ENCODE results near the gene PRR5L.

Gene PRR5L

DNA sequence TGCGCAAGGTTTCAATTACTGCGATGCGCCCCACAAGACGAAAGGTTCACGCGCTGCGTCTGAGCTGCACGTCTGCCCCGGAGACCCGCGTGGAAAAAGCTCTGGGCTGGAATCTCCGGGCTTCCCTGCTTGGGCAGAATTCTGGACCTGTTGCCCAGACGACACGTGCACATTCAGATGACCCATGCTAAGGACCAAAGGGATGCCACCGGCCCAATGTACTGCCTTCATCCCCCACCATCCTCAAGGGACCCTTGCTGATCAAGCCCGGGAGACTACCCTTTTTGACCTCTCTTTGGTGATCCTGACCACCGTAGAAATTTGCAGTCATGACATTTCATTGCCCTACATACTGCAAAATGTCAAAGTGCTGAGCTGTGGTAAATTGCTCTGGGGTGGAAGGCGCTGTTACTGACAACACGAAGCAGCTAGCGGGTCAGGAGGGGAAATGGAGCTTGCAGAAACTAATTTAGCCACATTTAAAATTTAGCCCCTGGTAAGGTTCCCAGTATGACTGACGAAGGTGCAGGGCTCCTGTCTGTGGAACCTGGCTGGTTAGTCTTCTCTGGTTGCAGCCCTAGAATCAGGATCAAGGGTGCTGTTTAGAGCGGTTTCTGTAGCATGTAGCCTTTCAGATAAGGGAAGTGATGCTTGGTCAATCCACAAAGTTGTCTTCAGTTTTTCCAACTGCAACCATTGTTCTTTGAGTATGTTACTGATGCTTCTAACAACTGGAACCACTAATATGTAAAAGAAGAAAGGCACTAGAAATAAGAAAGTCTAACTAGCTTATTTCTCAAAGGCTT lies 81.9 kb downstream of the PRR5L start:
- peak overlapping the region; percentile 51 for H3K18ac ChIP-seq (ENCODE audit: low read length)
- H3K4ac ChIP-seq (ENCODE audit: low read depth, low read length), result peak overlapping the region; percentile 9
- H2BK5ac ChIP-seq (ENCODE audit: low read depth, low read length, poor library complexity), result no peak overlapping the region
- no peak overlapping the region for H2BK120ac ChIP-seq (ENCODE audit: insufficient read depth, low read length, poor library complexity)
- no peak overlapping the region for H2AFZ ChIP-seq (ENCODE audit: insufficient read depth, low read length, poor library complexity)
- peaks cover 10% of the 10 kb centered on the region for H3K79me1 ChIP-seq (ENCODE audit: low read length)
- DNase-seq, result no peak
- H3K79me2 ChIP-seq (ENCODE audit: control insufficient read depth, insufficient read depth, low read length, poor library complexity), result peaks cover 8% of the 10 kb centered on the region
- H4K12ac ChIP-seq (ENCODE audit: low read depth, low read length), result no peak overlapping the region
- H2BK12ac ChIP-seq (ENCODE audit: low read length), result no peak overlapping the region
- no peak overlapping the region for H4K8ac ChIP-seq (ENCODE audit: low read depth, low read length)
- H2AK5ac ChIP-seq (ENCODE audit: low read length), result no peak overlapping the region
- H3K9ac ChIP-seq (ENCODE audit: low read length), result peak overlapping the region; percentile 57
- peaks cover 5 to 6% of the 10 kb centered on the region in 2 experiments for H3K4me1 ChIP-seq (ENCODE audit: control insufficient read depth in 1 of 2, insufficient read depth in 2 of 2, low read length in 2 of 2)
- H3K36me3 ChIP-seq (ENCODE audit: control insufficient read depth in 1 of 2, insufficient read depth in 2 of 2, low read length in 2 of 2), result peaks cover 4 to 8% of the 10 kb centered on the region in 2 experiments
- H4K91ac ChIP-seq (ENCODE audit: low read depth, low read length), result no peak overlapping the region
- H3K14ac ChIP-seq (ENCODE audit: low read length), result peak overlapping the region; percentile 1
- H3K27me3 ChIP-seq (ENCODE audit: insufficient read depth, low read length), result peaks cover 15% of the 10 kb centered on the region
- H3K27ac ChIP-seq (ENCODE audit: low read depth, low read length), result no peak overlapping the region
- no CpG with 5 or more reads among the region's 22 CpGs for WGBS (ENCODE audit: extremely low coverage, insufficient coverage, insufficient read length)
- peak overlapping the region; percentile 86 for H3K4me3 ChIP-seq (ENCODE audit: low read depth, low read length)
- H3K23ac ChIP-seq (ENCODE audit: low read length), result no peak overlapping the region
- H3K9me3 ChIP-seq (ENCODE audit: insufficient read depth, low read depth, low read length), result peaks cover 5% of the 10 kb centered on the region
- peak overlapping the region; percentile 78 for H3K4me2 ChIP-seq (ENCODE audit: low read length)

DNA sequence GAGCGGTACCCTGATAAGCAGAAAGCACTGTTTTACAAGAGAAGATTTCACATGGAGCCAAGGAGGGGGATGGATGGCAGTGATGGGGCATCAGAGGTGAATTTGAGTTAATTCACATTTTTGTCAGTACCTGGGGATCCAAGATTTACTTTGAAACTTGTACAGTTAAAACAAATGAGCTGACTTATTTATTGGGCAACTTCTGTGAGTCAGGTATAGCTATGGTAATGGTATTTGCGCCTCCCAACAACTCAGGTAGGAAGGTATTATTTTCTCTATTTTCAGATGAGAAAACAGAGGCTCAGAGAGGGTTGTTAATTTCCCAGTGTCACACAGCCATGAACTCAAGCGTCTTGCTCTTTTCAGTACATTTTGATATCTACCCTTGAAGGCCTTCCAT lies 83.6 kb downstream of the PRR5L start:
- Histone ChIP-seq H2AFZ (ENCODE audit: insufficient read depth, low read length, poor library complexity) (no peak overlapping the region), H3K79me1 (ENCODE audit: low read length) (peaks cover 10% of the 10 kb centered on the region), H3K27me3 (ENCODE audit: insufficient read depth, low read length) (peaks cover 15% of the 10 kb centered on the region), H3K4ac (ENCODE audit: low read depth, low read length) (no peak overlapping the region), H4K12ac (ENCODE audit: low read depth, low read length) (no peak overlapping the region), H2AK5ac (ENCODE audit: low read length) (no peak overlapping the region), H2BK5ac (ENCODE audit: low read depth, low read length, poor library complexity) (no peak overlapping the region), H3K14ac (ENCODE audit: low read length) (no peak overlapping the region), H3K23ac (ENCODE audit: low read length) (no peak overlapping the region), H3K9ac (ENCODE audit: low read length) (no peak overlapping the region), H3K4me1 (ENCODE audit: control insufficient read depth in 1 of 2, insufficient read depth in 2 of 2, low read length in 2 of 2) (peaks cover 5 to 6% of the 10 kb centered on the region in 2 experiments), H3K27ac (ENCODE audit: low read depth, low read length) (no peak overlapping the region), H3K4me3 (ENCODE audit: low read depth, low read length) (no peak overlapping the region), H4K91ac (ENCODE audit: low read depth, low read length) (no peak overlapping the region), H3K36me3 (ENCODE audit: control insufficient read depth in 1 of 2, insufficient read depth in 2 of 2, low read length in 2 of 2) (peaks cover 4 to 8% of the 10 kb centered on the region in 2 experiments), H4K8ac (ENCODE audit: low read depth, low read length) (no peak overlapping the region), H3K79me2 (ENCODE audit: control insufficient read depth, insufficient read depth, low read length, poor library complexity) (peaks cover 8% of the 10 kb centered on the region), H3K18ac (ENCODE audit: low read length) (no peak overlapping the region), H3K9me3 (ENCODE audit: insufficient read depth, low read depth, low read length) (peaks cover 5% of the 10 kb centered on the region), H2BK12ac (ENCODE audit: low read length) (no peak overlapping the region), H3K4me2 (ENCODE audit: low read length) (no peak overlapping the region), H2BK120ac (ENCODE audit: insufficient read depth, low read length, poor library complexity) (no peak overlapping the region)
- DNase-seq, result no peak
- WGBS (ENCODE audit: extremely low coverage, insufficient coverage, insufficient read length), result no CpG with 5 or more reads among the region's 3 CpGs

DNA sequence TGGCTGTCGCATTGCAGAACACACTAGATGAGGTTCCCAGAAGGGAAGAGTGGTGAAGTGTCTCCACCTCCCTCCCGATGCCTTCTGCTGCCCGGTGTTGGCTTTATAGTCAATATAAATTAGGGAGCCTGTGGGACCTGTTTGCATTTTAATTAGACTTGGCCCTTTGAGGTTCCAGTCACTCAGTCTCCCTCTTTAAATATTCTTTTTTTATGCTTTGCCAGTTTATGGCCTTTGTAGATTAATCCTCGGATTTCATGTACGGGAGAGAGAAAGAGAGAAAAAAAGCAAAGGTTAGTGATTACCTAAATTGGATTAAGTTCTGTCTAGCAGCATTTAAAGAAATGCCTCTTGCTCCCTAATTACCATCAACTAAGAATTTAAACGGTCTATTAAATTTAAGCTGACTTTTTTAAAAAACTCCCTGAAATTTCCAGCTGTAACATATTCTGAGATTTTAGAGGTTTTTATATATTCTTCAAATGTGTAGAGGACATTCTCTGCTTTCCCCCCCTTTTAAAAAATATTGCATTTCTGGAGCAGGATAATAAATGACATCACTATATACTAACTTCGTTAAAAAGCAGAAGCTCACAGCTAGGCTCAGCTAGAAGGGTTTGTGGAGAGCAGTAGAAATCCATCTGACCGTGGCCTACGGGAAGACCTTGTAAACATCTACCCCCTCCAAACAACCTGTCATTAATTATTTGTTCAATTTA lies 84.4 kb downstream of the PRR5L start:
- H3K23ac ChIP-seq (ENCODE audit: low read length), result no peak overlapping the region
- no peak overlapping the region for H3K9ac ChIP-seq (ENCODE audit: low read length)
- no peak overlapping the region for H2AK5ac ChIP-seq (ENCODE audit: low read length)
- no peak overlapping the region for H3K4me2 ChIP-seq (ENCODE audit: low read length)
- no peak overlapping the region for H2BK12ac ChIP-seq (ENCODE audit: low read length)
- no peak overlapping the region for H3K4ac ChIP-seq (ENCODE audit: low read depth, low read length)
- H3K36me3 ChIP-seq (ENCODE audit: control insufficient read depth in 1 of 2, insufficient read depth in 2 of 2, low read length in 2 of 2), result peaks cover 4 to 8% of the 10 kb centered on the region in 2 experiments
- H4K91ac ChIP-seq (ENCODE audit: low read depth, low read length), result no peak overlapping the region
- H2BK120ac ChIP-seq (ENCODE audit: insufficient read depth, low read length, poor library complexity), result no peak overlapping the region
- peaks cover 5% of the 10 kb centered on the region for H3K9me3 ChIP-seq (ENCODE audit: insufficient read depth, low read depth, low read length)
- H4K12ac ChIP-seq (ENCODE audit: low read depth, low read length), result no peak overlapping the region
- H3K79me1 ChIP-seq (ENCODE audit: low read length), result peaks cover 10% of the 10 kb centered on the region
- H2AFZ ChIP-seq (ENCODE audit: insufficient read depth, low read length, poor library complexity), result no peak overlapping the region
- peaks cover 5 to 6% of the 10 kb centered on the region in 2 experiments for H3K4me1 ChIP-seq (ENCODE audit: control insufficient read depth in 1 of 2, insufficient read depth in 2 of 2, low read length in 2 of 2)
- WGBS (ENCODE audit: extremely low coverage, insufficient coverage, insufficient read length), result no CpG with 5 or more reads among the region's 9 CpGs
- H3K14ac ChIP-seq (ENCODE audit: low read length), result no peak overlapping the region
- H3K79me2 ChIP-seq (ENCODE audit: control insufficient read depth, insufficient read depth, low read length, poor library complexity), result peaks cover 8% of the 10 kb centered on the region
- no peak overlapping the region for H2BK5ac ChIP-seq (ENCODE audit: low read depth, low read length, poor library complexity)
- H4K8ac ChIP-seq (ENCODE audit: low read depth, low read length), result no peak overlapping the region
- no peak overlapping the region for H3K4me3 ChIP-seq (ENCODE audit: low read depth, low read length)
- H3K27me3 ChIP-seq (ENCODE audit: insufficient read depth, low read length), result peaks cover 15% of the 10 kb centered on the region
- no peak overlapping the region for H3K27ac ChIP-seq (ENCODE audit: low read depth, low read length)
- no peak overlapping the region for H3K18ac ChIP-seq (ENCODE audit: low read length)
- DNase-seq, result no peak

DNA sequence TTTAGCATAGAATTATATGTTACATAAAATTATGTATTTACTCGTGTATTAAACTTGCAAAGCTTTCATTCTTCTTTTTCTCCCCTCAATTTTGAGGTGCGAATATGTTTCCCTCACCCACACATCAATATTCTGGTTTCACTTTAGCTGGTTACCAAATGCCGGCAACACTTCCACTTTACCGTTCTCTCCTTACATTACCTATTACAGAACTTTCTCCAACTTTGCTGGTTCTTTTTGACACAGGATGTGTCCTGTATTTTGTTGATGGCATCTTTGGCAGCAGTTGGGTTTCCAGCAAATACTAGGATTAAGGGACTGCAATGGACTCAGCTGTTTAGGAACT lies 84.9 kb downstream of the PRR5L start:
- Histone ChIP-seq H2BK12ac (ENCODE audit: low read length) (no peak overlapping the region), H4K12ac (ENCODE audit: low read depth, low read length) (no peak overlapping the region)
- no CpG with 5 or more reads among the region's 4 CpGs for WGBS (ENCODE audit: extremely low coverage, insufficient coverage, insufficient read length)

More for the DNA sequence above, 84.9 kb downstream of the PRR5L start:
- Histone ChIP-seq H4K8ac (ENCODE audit: low read depth, low read length) (no peak overlapping the region), H3K4me3 (ENCODE audit: low read depth, low read length) (no peak overlapping the region), H3K18ac (ENCODE audit: low read length) (no peak overlapping the region), H3K79me2 (ENCODE audit: control insufficient read depth, insufficient read depth, low read length, poor library complexity) (peaks cover 8% of the 10 kb centered on the region), H2BK120ac (ENCODE audit: insufficient read depth, low read length, poor library complexity) (no peak overlapping the region), H3K9ac (ENCODE audit: low read length) (no peak overlapping the region), H3K79me1 (ENCODE audit: low read length) (peaks cover 10% of the 10 kb centered on the region), H3K9me3 (ENCODE audit: insufficient read depth, low read depth, low read length) (peaks cover 5% of the 10 kb centered on the region), H2AFZ (ENCODE audit: insufficient read depth, low read length, poor library complexity) (no peak overlapping the region), H3K27ac (ENCODE audit: low read depth, low read length) (no peak overlapping the region), H3K4me2 (ENCODE audit: low read length) (no peak overlapping the region), H3K4ac (ENCODE audit: low read depth, low read length) (no peak overlapping the region), H2BK5ac (ENCODE audit: low read depth, low read length, poor library complexity) (no peak overlapping the region), H3K14ac (ENCODE audit: low read length) (no peak overlapping the region), H3K4me1 (ENCODE audit: control insufficient read depth in 1 of 2, insufficient read depth in 2 of 2, low read length in 2 of 2) (peaks cover 5 to 6% of the 10 kb centered on the region in 2 experiments), H4K91ac (ENCODE audit: low read depth, low read length) (no peak overlapping the region), H3K36me3 (ENCODE audit: control insufficient read depth in 1 of 2, insufficient read depth in 2 of 2, low read length in 2 of 2) (peaks cover 4 to 8% of the 10 kb centered on the region in 2 experiments), H2AK5ac (ENCODE audit: low read length) (no peak overlapping the region), H3K27me3 (ENCODE audit: insufficient read depth, low read length) (peaks cover 15% of the 10 kb centered on the region), H3K23ac (ENCODE audit: low read length) (no peak overlapping the region)
- DNase-seq, result no peak

All from trophoblast cell (in vitro differentiated cells and primary cell).